ENCODE data around the gene PPP1R3F.
"Not testable (repeated sequence)": the region's sequence is repeated elsewhere in the genome, so short reads cannot be mapped to it uniquely, and the experiment has no call there.

PPP1R3F gene

GRCh38 chrX:49322266-49322665, 52.7 kb downstream of the PPP1R3F start:
- not testable (repeated sequence) for DNase-seq (ENCODE audit: low read depth)

GRCh38 chrX:49323735-49324134, 54.1 kb downstream of the PPP1R3F start:
- DNase-seq (ENCODE audit: low read depth) = not testable (repeated sequence)

GRCh38 chrX:49330421-49330820, 60.8 kb downstream of the PPP1R3F start:
- not testable (repeated sequence) for DNase-seq (ENCODE audit: low read depth)

GRCh38 chrX:49331282-49331681, 61.7 kb downstream of the PPP1R3F start, which contains the start of gene GAGE13:
Gene GAGE13 (plus strand): TSS chrX:49331582. CDS start chrX:49332738, 1,156 bp downstream.
- DNase-seq (ENCODE audit: low read depth) = not testable (repeated sequence)

- DNase-seq (ENCODE audit: low read depth) = not testable (repeated sequence)
These were observed 62.2 kb downstream of the PPP1R3F start for GRCh38 chrX:49331841-49332240.
